Measurements from ENCODE around the gene CAV3.

CAV3 gene

GRCh38 chr3:8759038-8759707 lies 25.6 kb downstream of the CAV3 start:
- in situ Hi-C loops (cut with MboI; ENCODE audit: low sequenced_read_pairs), result no loop called here

- in situ Hi-C loops (cut with MboI; ENCODE audit: low sequenced_read_pairs), result no loop called here
Observed at GRCh38 chr3:8760091-8760490, 26.5 kb downstream of the CAV3 start.

GRCh38 chr3:8760506-8760905 lies 26.9 kb downstream of the CAV3 start:
- in situ Hi-C loops (cut with MboI; ENCODE audit: low sequenced_read_pairs), result no loop called here

- in situ Hi-C loops (cut with MboI; ENCODE audit: low sequenced_read_pairs), result no loop called here
Observed at GRCh38 chr3:8761866-8762265, 28.3 kb downstream of the CAV3 start.

GRCh38 chr3:8762607-8763377 lies 29.2 kb downstream of the CAV3 start:
- in situ Hi-C loops (cut with MboI; ENCODE audit: low sequenced_read_pairs), result no loop called here

GRCh38 chr3:8764528-8764927 lies 30.9 kb downstream of the CAV3 start:
- in situ Hi-C loops (cut with MboI; ENCODE audit: low sequenced_read_pairs), result no loop called here

GRCh38 chr3:8765528-8765927 lies 31.9 kb downstream of the CAV3 start:
- in situ Hi-C loops (cut with MboI; ENCODE audit: low sequenced_read_pairs), result no loop called here

- in situ Hi-C loops (cut with MboI; ENCODE audit: low sequenced_read_pairs), result no loop called here
Observed at GRCh38 chr3:8766148-8766547, 32.5 kb downstream of the CAV3 start.

- in situ Hi-C loops (cut with MboI; ENCODE audit: low sequenced_read_pairs), result no loop called here
Observed at GRCh38 chr3:8767256-8767666, 33.7 kb downstream of the CAV3 start.

GRCh38 chr3:8767667-8768363 lies 34.2 kb downstream of the CAV3 start:
- in situ Hi-C loops (cut with MboI; ENCODE audit: low sequenced_read_pairs), result no loop called here

GRCh38 chr3:8768364-8769087 lies 34.9 kb downstream of the CAV3 start:
- in situ Hi-C loops (cut with MboI; ENCODE audit: low sequenced_read_pairs), result no loop called here

GRCh38 chr3:8769088-8769822 lies 35.7 kb downstream of the CAV3 start, which contains the start of gene OXTR:
Gene OXTR (minus strand): TSS chr3:8769613. CDS start chr3:8768187, 1,426 bp downstream.
- in situ Hi-C loops (cut with MboI; ENCODE audit: low sequenced_read_pairs), result no loop called here

- in situ Hi-C loops (cut with MboI; ENCODE audit: low sequenced_read_pairs), result no loop called here
Observed at GRCh38 chr3:8773941-8774542, 40.4 kb downstream of the CAV3 start.

GRCh38 chr3:8775181-8775580 lies 41.6 kb downstream of the CAV3 start:
- in situ Hi-C loops (cut with MboI; ENCODE audit: low sequenced_read_pairs), result no loop called here

GRCh38 chr3:8775602-8776001 lies 42.0 kb downstream of the CAV3 start:
- in situ Hi-C loops (cut with MboI; ENCODE audit: low sequenced_read_pairs), result no loop called here

- in situ Hi-C loops (cut with MboI; ENCODE audit: low sequenced_read_pairs), result no loop called here
Observed at GRCh38 chr3:8776406-8776805, 42.8 kb downstream of the CAV3 start.

- in situ Hi-C loops (cut with MboI; ENCODE audit: low sequenced_read_pairs), result no loop called here
Observed at GRCh38 chr3:8777201-8777977, 43.8 kb downstream of the CAV3 start.

- in situ Hi-C loops (cut with MboI; ENCODE audit: low sequenced_read_pairs), result no loop called here
Observed at GRCh38 chr3:8777978-8778267, 44.3 kb downstream of the CAV3 start.

- in situ Hi-C loops (cut with MboI; ENCODE audit: low sequenced_read_pairs), result no loop called here
Observed at GRCh38 chr3:8778475-8778874, 44.9 kb downstream of the CAV3 start.

GRCh38 chr3:8780279-8780678 lies 46.7 kb downstream of the CAV3 start:
- in situ Hi-C loops (cut with MboI; ENCODE audit: low sequenced_read_pairs), result no loop called here

Data from HL-60/S4 treated with retinoic acid at 250 ng/mL for 4 days and 3 days (cell line).